GOT3 (cell line): ENCODE results near the gene PDGFB.

Source experiments
- DNase-seq: peaks from one replicate; lab custom pipeline; 2025; ENCODE audit warnings: mixed read lengths; lab: John Stamatoyannopoulos, UW

Gene PDGFB

GRCh38 chr22:39205344-39206021, 39.3 kb downstream of the PDGFB start:
- no peak for DNase-seq

- DNase-seq: no peak
Measured at GRCh38 chr22:39204216-39204615, 40.6 kb downstream of the PDGFB start.

- no peak for DNase-seq
Measured at GRCh38 chr22:39197578-39197977, 47.2 kb downstream of the PDGFB start.

- DNase-seq: no peak
Measured at GRCh38 chr22:39194098-39194497, 50.7 kb downstream of the PDGFB start.

GRCh38 chr22:39188809-39189208, 56.0 kb downstream of the PDGFB start:
- no peak for DNase-seq

GRCh38 chr22:39185601-39186012, 59.2 kb downstream of the PDGFB start:
- DNase-seq: no peak

- no peak for DNase-seq
Measured at GRCh38 chr22:39184586-39185577, 59.9 kb downstream of the PDGFB start.

- DNase-seq: no peak
Measured at GRCh38 chr22:39183991-39184585, 60.7 kb downstream of the PDGFB start.

- DNase-seq: no peak
Measured at GRCh38 chr22:39182478-39183030, 62.2 kb downstream of the PDGFB start.

GRCh38 chr22:39181778-39182177, 63.0 kb downstream of the PDGFB start:
- no peak for DNase-seq

- DNase-seq: no peak
Measured at GRCh38 chr22:39181356-39181755, 63.4 kb downstream of the PDGFB start.

GRCh38 chr22:39179841-39180335, 64.9 kb downstream of the PDGFB start:
- DNase-seq: no peak

GRCh38 chr22:39179401-39179827, 65.4 kb downstream of the PDGFB start:
- no peak for DNase-seq

- no peak for DNase-seq
Measured at GRCh38 chr22:39178206-39179111, 66.3 kb downstream of the PDGFB start.

- no peak for DNase-seq
Measured at GRCh38 chr22:39177791-39178190, 67.0 kb downstream of the PDGFB start.

- no peak for DNase-seq
Measured at GRCh38 chr22:39177456-39177775, 67.4 kb downstream of the PDGFB start.

- DNase-seq: no peak
Measured at GRCh38 chr22:39176714-39177455, 67.9 kb downstream of the PDGFB start.

GRCh38 chr22:39176143-39176713, 68.6 kb downstream of the PDGFB start:
- no peak for DNase-seq

- no peak for DNase-seq
Measured at GRCh38 chr22:39175353-39176142, 69.2 kb downstream of the PDGFB start.
